ENCODE results near the gene TNKS1BP1.
"Not testable (repeated sequence)": the region's sequence is repeated elsewhere in the genome, so short reads cannot be mapped to it uniquely, and the experiment has no call there.

The TNKS1BP1 gene

DNA sequence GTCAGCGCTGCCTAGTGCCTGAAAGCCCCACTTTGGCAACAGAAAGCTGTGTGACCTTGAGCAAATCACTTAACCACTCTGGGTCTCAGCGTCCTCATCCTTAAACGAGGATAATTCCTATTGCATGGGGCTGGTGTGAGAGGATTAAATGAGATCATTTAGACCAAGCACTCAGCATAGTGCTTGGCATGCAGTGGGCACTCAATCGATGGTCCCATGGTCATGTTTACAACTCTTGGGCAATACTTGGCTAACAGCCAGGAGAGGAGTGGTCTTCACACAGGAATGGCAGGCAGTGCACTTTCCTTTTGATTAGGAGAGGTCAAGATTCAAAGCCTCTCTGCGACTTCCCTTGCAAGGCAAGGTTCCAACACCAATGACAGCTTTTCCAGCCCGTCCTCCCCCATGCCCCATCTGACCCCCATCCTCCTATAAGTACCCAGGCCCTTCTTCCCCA is 14.1 kb downstream of the TNKS1BP1 start:
- no peak for DNase-seq

DNA sequence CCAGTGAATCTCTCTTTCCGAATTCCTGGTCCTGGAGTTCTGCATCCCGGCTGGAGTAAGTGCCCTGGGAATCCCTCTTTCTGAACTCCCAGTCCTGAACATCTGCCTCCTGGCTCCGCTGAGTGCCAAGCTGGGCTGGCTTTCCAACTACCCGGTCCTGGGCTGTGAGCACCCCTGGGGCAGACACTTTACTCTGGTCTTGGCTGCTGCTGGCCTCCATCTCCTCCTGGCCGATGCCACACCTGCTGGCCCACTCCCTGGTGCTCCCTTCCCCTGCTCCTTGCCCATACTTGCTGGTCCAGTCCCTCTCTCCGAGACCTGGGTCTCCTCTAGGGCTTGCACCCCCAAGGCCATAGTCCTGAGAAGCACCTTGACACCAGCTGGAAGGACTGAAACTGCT is 14.7 kb downstream of the TNKS1BP1 start:
- no peak for DNase-seq

DNA sequence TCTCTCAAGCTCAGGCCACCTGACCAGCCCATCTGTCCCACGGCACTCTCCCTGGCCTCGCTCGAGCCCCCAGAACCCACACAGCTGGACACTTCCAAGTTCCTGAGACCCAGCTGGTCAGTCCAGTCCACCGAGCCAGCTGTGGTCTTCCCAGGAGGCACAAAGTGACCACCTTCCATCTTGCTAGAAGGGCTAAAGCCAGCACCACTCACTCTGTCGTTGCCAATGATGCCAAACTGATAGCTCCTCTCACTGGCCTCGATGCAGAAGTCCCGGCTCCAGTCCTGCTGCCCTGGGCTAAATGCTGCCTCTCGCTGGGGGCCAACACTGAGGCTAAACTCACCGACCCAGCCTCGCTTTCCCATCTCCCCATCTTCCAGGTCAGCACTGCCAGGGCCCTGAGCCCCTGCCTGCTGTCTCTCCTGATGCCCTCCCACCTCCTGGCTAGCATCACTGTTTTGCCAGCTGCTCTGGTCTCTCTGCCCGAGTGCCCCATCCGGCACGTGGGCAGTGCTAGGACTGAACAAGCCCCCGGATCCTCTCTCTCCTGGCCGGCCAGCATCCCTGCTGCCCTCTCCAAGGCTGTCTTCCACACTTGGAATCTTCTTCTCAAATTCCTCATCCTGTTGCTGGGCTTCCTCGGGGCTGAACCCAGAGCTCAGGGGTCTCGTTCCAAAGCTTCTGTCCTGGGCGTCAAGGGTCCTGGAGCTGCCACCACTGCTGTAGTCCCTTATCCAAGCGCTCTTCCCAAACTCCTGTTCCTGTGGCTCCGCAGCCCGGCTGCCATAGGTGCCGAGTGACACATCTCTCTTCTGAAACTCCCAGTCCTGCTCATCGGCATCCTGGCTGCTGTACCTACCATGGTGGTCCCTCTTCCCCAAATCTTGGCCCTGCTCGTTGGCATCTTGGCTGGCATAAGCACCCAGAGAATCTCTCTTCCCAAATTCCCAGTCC is 15.4 kb downstream of the TNKS1BP1 start:
- no peak for DNase-seq

DNA sequence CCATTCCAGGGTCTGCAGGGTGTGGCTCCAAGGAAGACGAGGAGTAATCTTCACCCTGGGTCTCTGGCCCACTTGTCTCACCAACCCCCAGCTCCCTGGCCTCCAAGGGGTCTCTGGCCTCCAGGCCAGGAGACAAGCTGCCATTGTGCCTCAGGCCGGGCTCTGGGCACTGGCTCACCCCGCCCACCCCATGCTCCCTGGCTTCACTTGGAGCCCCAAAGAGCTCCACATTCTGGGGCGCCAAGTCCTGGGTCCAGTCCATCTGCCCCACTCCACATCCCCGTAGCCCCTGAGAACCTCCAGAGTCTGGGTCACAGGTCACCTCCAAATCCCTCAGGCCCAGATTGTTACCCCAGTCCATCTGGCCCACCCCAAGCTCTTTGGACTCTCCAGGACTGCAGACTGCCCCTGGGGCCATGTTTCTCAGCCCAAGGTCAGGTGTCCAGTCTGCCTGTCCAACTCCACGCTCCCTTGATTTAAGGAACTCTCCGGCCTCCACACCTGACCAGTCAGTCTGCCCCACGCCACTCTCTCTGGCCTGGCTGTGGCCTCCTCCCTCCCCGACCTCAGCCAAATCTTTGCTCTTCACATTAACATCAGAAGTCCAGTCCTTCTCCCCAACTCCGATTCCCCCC is 16.2 kb downstream of the TNKS1BP1 start:
- no peak for DNase-seq

DNA sequence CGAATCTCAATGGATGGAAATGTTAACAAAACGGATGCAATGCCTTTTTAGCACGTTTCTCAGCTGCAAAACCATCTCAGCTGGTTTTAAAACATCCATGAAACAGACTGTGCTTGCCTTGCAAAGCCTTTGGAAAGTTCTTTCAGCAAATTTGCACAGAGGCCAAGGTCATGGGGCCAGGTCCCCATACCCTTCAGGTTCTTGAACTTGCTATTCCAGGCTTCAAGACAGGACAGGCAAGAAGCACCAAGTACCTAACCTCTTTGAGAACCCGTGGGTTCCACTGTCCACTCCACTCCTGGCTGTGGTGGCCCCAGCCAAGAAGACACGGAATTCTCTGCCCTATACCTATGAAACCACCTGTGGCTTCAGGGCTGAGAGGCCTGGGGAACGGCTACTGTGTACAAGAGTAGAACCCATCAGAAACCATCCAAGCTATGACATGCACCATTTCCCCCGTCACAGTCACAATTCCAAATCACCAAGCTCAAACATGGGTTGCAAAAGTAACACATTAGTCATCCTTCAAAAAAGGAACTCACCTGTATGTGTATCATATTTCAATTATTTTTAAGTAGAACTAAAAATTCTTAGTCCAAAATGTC is 17.0 kb downstream of the TNKS1BP1 start:
- DNase-seq = no peak

DNA sequence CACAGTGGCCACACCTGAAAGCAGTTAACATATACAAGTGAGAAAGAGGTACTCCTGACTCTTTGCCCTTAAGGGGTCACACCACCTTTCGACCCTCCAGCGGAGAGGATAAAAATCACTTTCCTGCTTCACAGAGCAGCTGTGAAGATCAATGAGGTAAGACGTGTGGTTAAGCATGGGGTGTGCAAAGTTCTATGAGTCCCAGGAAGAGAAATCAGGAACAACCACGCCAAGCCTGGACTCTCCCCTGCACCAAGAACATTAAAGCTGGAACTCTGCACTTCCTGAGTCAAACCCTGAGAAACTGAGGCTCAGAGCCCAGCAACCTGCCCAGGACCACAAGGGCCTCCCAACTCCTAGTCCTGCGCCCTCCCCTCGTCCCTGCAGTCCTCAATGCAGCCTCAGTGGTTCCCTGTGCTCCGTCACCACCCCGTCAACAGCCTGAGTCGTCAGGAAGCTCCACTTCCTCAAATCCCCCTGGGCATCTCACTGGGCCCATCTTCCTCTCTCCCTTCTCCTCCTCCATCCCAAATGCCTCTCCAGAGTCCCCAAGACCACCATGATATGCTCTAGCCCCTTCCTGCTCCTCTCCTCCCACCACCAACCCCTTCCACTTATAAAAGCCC is 17.7 kb downstream of the TNKS1BP1 start:
- no peak for DNase-seq

DNA sequence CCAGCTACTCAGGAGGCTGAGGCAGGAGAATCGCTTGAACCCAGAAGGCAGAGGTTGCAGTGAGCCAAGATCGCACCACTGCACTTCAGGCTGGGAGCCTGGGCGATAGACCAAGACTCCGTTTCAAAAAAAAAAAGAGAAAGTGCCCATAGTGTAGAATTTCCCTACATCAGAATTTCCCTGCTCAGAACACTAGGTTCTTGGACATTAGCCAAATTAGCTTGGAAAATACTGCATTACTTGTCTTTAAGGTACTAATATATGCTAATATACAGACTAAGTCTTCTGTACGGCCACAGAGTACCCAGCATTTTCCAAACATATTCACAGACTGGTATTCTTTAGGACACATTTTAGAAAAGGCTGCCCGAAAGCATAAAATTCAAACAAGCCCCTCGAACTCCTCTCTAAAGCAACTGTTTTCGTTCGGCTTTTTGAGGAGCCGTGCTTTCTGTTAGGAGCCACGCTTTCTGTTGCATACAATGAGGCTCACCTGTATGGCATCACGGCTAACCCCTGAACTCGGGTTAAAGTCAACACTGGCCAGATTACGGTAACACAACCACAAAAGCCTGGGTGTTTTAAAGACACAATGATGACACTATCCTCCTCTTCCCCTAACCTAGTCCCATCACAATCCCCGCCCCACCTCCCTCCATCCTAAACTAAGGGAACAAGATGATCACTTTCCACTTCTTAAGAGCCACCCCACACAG is 18.4 kb downstream of the TNKS1BP1 start:
- DNase-seq = no peak

DNA sequence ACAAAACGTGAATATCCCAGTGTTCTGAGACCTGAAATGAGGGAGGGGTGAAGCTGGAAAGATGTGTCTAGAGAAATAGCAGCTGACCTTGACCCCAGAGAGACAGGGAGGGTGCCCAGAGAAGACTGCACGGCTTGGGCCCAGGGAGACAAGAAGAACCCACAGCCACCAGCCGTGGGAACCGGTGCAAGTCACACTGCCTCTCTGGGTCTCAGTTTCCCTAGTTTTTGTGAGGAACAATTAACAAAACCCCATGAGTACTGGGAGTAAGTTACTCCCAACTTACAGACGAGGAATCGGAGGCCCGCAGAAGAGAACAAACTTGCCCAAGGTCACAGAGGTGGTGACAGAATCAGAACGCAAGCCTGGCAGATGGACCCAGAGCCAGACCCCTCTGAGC is 19.2 kb downstream of the TNKS1BP1 start:
- DNase-seq = no peak

DNA sequence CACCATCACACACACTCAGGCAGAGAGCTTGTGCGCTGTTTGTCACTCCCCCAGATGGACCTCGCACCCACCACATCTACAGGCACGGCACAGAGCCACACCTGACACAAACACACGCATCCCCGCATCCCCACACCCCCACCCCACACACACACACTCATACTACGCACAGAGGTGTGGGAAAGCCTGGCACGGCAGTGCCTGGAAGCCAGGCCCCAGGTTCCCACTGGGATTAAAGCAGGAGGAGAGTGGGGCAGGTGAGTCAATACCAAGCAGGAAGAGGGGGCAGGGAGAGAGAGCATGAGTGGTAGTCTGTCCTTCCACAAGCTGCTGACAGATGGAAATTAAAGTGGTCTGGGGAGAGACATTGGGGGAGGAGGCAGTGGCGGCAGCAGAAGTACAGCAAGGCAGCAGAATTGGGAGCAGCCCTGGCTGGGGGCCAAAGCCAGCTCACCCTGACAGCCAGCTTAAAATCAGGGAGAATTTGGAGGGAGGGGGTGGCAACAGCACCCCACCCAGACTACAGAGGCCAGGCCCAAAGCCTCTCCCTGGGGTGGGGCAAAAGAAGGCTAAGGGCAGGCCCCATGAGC is 20.7 kb downstream of the TNKS1BP1 start:
- peak; percentile 50 for DNase-seq

DNA sequence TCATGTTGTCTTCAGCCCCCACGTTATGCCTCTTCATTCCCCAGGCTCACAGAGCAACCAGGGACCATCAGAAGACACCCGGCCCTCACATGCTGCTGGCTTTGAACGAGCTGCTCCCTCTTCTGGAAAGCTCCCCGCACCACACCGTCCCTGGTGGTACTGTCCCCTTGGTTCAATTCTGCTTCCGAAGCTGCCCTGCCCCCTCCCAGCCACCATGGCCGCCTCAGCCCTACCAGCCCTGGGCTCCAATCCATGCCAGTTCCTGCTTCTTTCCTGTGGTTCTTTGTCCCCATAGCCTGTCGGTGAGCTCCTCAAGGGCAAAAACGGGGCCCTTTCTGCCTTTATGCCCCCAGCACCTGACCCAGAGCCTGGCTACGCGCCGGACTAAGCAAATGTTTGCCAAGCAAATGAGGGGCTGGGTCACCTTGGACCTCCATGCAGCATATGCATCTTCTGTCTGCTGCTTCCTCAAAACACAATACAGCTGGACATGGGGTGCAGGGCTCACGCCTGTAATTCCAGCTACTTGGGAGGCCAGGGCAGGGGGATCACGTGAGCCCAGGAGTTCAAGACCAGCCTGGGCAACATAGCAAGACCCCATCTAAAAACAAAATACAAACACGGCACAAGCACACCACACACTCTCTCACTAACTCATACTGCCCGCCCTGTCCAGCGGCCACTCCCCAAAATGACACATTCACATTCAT is 21.3 kb downstream of the TNKS1BP1 start:
- DNase-seq = peak; percentile 26

DNA sequence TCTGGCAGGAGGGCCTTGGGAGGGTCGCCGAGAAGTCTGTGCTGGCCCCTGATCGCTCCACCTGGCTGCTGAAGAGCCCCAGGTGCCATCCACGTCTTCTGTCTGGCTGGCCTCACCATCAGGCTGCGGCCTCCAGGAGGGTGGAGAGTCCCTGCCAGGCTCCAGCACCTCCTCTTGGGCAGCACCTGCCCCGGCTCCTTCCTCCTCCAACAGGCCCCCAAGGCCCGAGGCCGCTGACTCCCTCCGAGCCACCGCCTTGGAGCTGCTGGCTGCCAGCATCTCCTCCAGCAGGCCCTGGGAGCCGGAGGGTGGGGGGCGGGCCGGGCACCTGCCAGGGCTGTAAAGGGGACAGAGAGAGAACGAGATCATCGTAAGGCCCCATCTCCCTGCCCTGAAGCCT is 22.3 kb downstream of the TNKS1BP1 start:
- peak; percentile 15 for DNase-seq

DNA sequence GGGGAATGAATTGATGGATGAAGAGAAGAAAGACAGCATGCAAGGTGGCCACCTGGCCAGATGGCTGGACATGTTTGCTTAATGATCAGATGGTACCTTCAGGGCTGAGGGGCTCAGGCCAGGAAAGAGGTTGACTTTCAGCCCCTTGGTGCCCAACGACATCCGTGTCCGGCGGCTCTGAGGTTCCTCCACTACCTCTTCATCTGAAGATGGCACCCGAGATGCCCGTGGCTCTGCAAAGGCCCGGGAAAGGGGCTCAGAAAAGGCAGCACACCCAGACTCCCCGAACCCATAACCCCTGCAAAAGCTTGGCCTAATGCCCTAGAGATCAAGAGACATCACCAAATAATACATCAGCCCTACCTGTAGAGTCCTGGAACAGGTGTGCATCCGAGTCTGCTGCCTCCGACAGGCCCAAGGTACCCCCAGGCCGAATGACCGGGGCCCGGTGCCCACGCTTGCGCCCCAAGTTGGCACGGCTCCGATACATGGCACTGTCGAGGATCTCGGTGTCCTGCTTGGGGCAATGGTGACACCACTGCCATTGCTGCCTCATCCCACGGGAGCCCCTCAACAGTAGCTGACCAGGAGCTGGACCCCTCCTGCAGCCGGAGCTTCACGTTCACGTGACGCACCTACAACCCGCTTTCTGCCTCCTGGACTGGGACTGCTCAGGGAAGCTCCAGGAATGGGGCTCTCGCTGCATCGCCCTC is 22.9 kb downstream of the TNKS1BP1 start:
- peak; percentile 25 for DNase-seq

DNA sequence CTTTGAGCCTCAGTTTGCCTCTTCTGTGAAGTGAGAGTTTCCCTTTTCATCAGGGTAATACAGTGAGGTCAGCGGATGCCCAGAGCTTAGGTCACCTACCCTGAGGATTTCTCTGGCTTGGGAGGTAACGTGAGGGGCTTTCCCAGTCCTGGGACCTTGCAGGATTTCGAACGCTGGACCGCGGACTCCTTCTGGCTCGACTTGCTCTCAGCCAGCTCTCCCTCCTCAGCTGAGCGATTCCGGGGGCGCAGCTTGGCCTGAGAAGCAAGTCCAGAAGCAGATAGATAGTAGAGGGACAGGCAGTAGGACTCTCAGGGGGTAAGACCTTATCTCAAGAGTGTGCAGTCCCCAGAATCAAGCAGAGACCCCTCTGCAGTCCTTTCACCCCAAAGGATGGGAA is 24.0 kb downstream of the TNKS1BP1 start:
- peak; percentile 7 for DNase-seq

DNA sequence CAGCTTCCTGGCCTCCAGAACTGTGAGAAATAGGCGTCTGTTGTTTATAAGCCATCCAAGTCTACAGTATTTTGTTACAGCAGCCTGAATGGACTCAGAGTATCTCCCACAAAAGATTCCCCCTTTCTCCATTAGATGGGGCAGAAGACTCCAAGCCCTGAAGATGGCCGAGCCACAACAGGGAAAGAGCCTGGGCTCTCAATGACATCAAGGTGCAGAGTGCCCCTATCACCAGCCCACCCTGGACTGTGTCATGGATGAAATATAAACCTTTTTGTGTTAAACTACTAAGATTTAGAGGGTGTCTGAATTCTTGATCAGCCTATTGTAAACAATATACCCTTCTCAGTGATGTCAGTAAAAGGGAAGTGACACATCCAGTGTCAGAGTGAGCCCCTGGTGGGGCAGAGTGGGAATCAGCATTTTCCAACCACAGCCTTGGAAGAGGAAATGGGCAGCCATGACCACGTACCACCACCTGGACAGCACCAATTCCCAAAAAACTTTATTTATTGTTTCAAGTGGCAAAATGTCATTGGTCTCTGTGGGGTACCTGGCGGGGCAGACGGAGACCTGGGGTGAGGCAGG is 25.5 kb downstream of the TNKS1BP1 start:
- no peak for DNase-seq

DNA sequence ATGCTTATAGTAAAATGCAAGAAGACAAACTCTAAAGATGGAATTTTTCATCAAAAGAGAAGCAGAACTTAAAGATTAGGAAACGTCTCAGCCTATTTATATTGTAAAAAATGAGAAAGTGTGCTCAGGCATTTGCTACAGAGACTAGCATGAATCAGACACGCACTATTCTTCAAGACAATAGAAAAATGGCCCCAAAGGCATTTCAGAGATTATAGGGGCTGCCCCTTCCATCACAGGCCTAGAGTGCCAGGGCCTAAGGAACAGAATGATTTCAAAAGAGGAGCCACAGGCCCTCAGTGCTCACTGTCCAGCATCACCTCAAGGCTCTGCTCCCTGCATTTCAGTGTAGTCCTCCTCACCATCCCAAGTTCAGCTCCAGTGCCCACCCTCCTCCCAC is 27.5 kb downstream of the TNKS1BP1 start:
- DNase-seq = no peak

DNA sequence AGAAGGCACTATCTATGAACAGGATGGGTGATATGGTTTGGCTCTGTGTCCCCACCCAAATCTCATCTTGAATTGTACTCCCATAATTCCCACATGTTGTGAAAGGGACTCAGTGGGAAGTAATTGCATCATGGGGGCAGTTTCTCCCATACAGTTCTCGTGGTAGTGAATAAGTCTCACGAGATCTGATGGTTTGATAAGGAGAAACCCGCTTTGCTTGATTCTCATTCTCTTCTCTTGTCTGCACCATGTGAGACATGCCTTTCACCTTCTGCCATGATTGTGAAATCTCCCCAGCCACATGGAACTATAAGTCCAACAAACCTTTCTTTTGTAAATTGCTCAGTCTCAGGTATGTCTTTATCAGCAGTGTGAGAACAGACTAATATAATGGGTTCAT is 28.5 kb downstream of the TNKS1BP1 start:
- DNase-seq = not testable (repeated sequence)

DNA sequence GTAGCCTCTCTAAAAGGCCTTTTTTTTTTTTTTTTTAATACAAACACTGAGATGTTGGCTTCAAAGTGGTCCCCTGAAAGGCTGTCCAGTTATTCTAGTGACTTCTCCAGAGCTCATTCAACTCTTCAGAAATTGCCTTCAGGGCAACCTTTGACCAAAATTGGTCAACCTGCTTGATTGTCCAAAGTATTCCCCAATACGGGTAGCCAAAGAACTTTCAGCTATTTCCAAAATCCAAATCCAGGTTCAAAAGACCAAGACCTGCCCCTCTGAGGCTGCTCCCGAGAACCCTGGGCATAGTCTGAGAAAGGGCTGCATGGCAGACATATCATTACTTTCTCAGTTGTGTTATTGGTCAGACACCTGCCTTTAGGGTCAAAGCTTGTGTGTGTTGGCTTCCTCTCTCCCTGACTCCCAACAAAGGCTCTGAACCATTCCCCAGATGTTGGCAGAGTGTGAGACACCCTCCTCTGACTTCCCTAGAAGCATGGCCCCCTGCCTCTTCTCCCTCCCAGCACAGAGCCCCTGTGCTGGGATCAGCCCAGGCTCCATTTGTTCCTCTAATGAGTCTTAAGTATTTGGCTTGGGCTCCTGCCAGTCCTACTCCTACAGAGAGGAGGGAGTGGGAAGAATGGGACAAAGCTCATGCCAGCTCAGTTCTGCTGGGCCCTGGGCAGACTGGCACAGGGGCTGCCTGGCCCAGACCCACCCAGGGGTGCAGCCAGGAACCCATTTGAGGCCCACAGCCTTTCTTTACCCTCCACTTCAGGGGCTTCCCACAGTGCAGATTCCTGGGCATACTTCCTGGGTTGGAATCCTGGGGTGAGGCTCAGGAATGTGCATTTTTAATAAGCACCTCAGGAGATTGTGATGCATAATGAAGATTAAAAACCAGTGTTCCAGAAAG is 30.3 kb downstream of the TNKS1BP1 start:
- DNase-seq = no peak

DNA sequence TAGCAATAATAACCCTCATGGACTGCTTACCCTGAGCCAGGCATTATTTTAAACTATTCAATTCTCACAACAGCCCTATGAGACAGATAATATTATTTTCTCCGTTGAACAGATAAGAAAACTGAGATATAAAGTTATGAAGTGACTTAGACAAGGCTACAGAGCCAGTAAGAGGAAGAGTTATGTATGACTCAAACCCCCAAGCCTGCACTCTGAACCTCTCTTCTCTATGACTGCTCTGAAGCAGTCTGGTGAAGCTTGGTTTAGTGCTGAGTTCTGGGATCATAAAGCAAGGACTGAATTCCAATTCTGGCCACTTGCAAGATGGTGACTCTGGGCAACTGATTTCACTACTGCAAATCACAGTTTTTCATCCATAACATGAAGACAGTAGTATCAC is 34.5 kb downstream of the TNKS1BP1 start:
- no peak for DNase-seq
